ENCODE measurements around the gene POC1A.

Gene POC1A

DNA sequence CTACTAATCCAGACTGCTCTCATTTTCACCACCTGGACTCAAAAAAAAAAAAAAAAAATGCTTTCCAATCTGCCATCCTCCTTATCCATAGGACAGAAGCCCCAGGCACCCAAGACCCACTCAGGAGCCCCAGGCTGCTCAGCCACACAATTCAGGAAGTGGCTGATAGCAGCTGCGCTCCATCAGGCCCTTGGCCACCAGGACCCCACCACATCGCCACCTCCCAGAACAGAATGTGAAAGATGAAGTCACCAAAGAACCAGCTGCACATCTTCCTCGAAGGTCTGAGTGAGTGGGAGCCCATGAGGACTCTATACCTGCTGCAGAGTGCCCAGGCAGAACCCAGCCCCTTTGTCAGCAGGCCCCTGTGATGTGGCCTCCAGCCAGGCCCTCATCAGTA is 19.5 kb downstream of the POC1A start:
- TF ChIP-seq SP1 (IDR thresholded peaks at IDR 0.05) = no peak
- ChIA-PET POLR2A (interaction anchor here (1.7 kb wide), 1 partner anchor 139 kb away, joined by 6 read pairs; the partner anchor contains the start of gene RPL29), CTCF (interaction anchor here (0.7 kb wide), 1 partner anchor 40 kb away, joined by 8 read pairs; no protein-coding TSS in a partner anchor)
- DNase-seq (ENCODE audit: extremely low spot score) = no peak

GRCh38 chr3:52132930-52133329 is 21.3 kb downstream of the POC1A start:
- POLR2A ChIA-PET = no interaction called here
- CTCF ChIA-PET = no interaction called here
- TF ChIP-seq LEF1 (IDR thresholded peaks at IDR 0.05; ENCODE audit: borderline replicate concordance) (no peak), BHLHE40 (IDR thresholded peaks at IDR 0.05; ENCODE audit: borderline replicate concordance) (no peak), NFRKB (IDR thresholded peaks at IDR 0.05) (no peak), ZNF384 (IDR thresholded peaks at IDR 0.05) (no peak), HDGF (IDR thresholded peaks at IDR 0.05; ENCODE audit: borderline replicate concordance) (no peak), ELF4 (IDR thresholded peaks at IDR 0.05) (no peak)
- TF ChIP-seq, protein P1, sequence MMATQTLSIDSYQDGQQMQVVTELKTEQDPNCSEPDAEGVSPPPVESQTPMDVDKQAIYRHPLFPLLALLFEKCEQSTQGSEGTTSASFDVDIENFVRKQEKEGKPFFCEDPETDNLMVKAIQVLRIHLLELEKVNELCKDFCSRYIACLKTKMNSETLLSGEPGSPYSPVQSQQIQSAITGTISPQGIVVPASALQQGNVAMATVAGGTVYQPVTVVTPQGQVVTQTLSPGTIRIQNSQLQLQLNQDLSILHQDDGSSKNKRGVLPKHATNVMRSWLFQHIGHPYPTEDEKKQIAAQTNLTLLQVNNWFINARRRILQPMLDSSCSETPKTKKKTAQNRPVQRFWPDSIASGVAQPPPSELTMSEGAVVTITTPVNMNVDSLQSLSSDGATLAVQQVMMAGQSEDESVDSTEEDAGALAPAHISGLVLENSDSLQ (IDR thresholded peaks at IDR 0.05) = no peak
- no peak for DNase-seq (ENCODE audit: extremely low spot score)

DNA sequence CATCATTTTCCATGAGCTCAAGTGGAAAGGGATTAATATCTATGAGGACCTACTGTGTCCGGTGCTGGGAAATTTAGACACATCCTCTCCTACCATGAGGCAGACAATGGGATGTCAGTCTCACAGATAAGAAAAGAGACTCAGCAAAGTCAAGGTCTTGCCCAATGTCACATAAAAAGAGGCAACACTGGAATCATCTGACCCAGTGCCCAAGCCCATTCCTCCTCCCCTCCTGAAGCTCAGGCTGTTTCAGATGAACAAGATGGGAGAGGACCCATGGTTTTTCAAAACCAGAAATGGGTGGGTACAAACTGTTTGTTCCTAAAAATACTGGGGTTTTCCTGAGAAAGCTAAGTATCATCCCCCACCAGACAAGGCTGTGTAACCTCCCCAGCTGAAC is 22.2 kb downstream of the POC1A start:
- POLR2A ChIA-PET = interaction anchor here (0.9 kb wide), 1 partner anchor 136 kb away, joined by 3 read pairs; the partner anchor contains the start of gene RPL29
- DNase-seq (ENCODE audit: extremely low spot score) = no peak
- CTCF ChIA-PET = no interaction called here
- TF ChIP-seq, protein P1 (IDR thresholded peaks at IDR 0.05) = no peak
- TF ChIP-seq NFRKB (IDR thresholded peaks at IDR 0.05) (no peak), ARNT (IDR thresholded peaks at IDR 0.05) (no peak), TARDBP (IDR thresholded peaks at IDR 0.05) (no peak), ELF4 (IDR thresholded peaks at IDR 0.05) (no peak), HDGF (IDR thresholded peaks at IDR 0.05; ENCODE audit: borderline replicate concordance) (no peak), ZNF384 (IDR thresholded peaks at IDR 0.05) (no peak), BHLHE40 (IDR thresholded peaks at IDR 0.05; ENCODE audit: borderline replicate concordance) (no peak), CTBP1 (IDR thresholded peaks at IDR 0.05; ENCODE audit: borderline replicate concordance) (no peak), SUZ12 (IDR thresholded peaks at IDR 0.05) (no peak), FOXA1 (IDR thresholded peaks at IDR 0.05) (no peak), FOXM1 (IDR thresholded peaks at IDR 0.05; ENCODE audit: borderline replicate concordance) (no peak), LEF1 (IDR thresholded peaks at IDR 0.05; ENCODE audit: borderline replicate concordance) (no peak), SP1 (IDR thresholded peaks at IDR 0.05) (no peak), L3MBTL2 (conservative IDR thresholded peaks at IDR 0.05) (no peak)

DNA sequence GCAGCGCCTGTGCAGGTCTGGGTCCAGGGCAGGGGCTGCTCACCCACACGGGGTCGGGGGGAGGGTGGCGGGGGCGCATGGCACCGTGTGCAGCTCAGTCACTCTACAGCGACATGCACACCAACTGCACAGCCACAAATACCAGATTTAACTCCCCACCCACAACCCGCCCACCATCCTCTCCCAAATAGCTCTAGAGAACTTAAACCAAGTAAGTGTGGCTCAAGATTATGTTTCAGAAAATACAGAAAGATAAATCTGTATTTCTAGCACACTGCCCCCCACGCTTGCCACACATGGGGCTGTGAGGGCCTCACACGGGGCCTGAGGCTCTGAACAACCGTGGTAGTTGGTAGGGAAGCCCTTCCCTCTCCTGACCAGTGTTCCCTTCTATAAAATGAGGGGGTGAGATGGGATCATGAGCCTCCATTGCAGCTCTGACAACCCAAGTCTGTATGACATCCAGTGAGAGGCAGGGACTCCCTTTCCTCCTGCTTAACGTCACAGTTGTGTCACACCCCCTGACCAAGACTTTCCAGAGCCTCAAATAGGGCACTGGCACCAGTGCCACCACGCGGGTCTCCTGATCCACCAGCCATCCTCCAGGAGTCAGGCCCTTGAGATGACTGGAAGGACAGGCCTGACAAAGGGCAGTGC is 23.1 kb downstream of the POC1A start:
- CTCF ChIA-PET = no interaction called here

GRCh38 chr3:52128118-52128683 is 26.0 kb downstream of the POC1A start:
- TF ChIP-seq ELF4 (IDR thresholded peaks at IDR 0.05) (no peak), L3MBTL2 (conservative IDR thresholded peaks at IDR 0.05) (no peak), FOXK2 (IDR thresholded peaks at IDR 0.05) (no peak), HDGF (IDR thresholded peaks at IDR 0.05; ENCODE audit: borderline replicate concordance) (no peak)
- ChIA-PET CTCF (interaction anchor here (0.6 to 1.3 kb wide), 2 partner anchors 40 to 127 kb away, joined by 6 read pairs; no protein-coding TSS in a partner anchor), POLR2A (no interaction called here)
- peak; percentile 66 for DNase-seq (ENCODE audit: extremely low spot score)

More for the DNA sequence above, 23.1 kb downstream of the POC1A start:
- no peak for DNase-seq (ENCODE audit: extremely low spot score)
- TF ChIP-seq SUZ12 (IDR thresholded peaks at IDR 0.05) (no peak), ARNT (IDR thresholded peaks at IDR 0.05) (no peak), LEF1 (IDR thresholded peaks at IDR 0.05; ENCODE audit: borderline replicate concordance) (no peak)
- POLR2A ChIA-PET = interaction anchor here (0.9 kb wide), 1 partner anchor 135 kb away, joined by 3 read pairs; the partner anchor contains the start of gene RPL29

GRCh38 chr3:52126500-52126899 is 27.7 kb downstream of the POC1A start:
- DNase-seq (ENCODE audit: extremely low spot score) = no peak
- ChIA-PET POLR2A (no interaction called here), CTCF (no interaction called here)
- TF ChIP-seq HDGF (IDR thresholded peaks at IDR 0.05; ENCODE audit: borderline replicate concordance) = no peak
- no peak for TF ChIP-seq FOXK2 (IDR thresholded peaks at IDR 0.05)
- TF ChIP-seq FOXA1 (IDR thresholded peaks at IDR 0.05) = no peak
- no peak for TF ChIP-seq ARNT (IDR thresholded peaks at IDR 0.05)
- TF ChIP-seq SUZ12 (IDR thresholded peaks at IDR 0.05) = no peak
- TF ChIP-seq NFRKB (IDR thresholded peaks at IDR 0.05) = no peak
- TF ChIP-seq ELF4 (IDR thresholded peaks at IDR 0.05) = no peak

DNA sequence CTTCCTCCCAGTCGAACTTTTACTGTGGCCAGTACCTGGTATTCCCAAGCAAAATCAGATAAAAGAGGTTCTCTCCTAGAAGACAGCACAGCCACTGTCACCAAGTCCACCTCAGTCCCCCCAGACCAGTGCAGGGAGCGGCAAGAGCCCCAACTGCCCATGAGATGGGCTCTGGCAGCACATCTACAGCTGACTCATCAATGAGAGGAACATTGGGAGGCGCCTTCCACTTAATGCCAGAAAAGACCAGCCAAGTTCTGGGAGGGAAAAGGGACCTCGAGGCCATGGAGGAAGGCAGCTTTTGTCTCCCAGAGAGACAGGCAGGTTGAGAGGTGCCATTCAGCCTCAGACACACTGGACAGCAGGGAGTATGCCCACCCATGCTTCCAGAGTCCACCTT is 28.2 kb downstream of the POC1A start:
- TF ChIP-seq FOXK2 (IDR thresholded peaks at IDR 0.05) (no peak), ELF4 (IDR thresholded peaks at IDR 0.05) (no peak), FOXA1 (IDR thresholded peaks at IDR 0.05) (no peak), SP1 (IDR thresholded peaks at IDR 0.05) (no peak), SUZ12 (IDR thresholded peaks at IDR 0.05) (no peak)
- ChIA-PET POLR2A (no interaction called here), CTCF (no interaction called here)
- DNase-seq (ENCODE audit: extremely low spot score) = no peak

DNA sequence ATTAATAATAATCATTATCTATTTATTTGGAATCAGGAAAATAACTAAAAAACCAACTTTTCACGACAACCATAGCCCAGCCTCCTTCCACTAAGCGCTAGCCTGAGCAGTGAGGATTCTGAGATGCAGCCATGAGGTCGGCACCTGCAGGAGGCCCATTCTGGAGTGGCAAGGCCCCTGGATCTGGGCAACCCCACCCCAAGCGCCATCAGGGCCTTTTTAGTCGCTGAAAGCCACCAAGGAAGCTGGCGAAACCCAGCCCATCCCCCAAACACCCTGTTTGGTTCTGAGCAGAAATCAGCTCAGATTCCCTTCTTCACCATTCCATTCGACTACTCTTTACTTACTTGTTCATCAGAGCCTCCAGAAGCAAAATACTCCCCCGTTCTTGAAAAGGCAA is 29.5 kb downstream of the POC1A start:
- ChIA-PET CTCF (interaction anchor here (3.3 kb wide), 1 partner anchor 120 kb away, joined by 20 read pairs; no protein-coding TSS in a partner anchor), POLR2A (no interaction called here)
- DNase-seq (ENCODE audit: extremely low spot score) = no peak
- TF ChIP-seq ZNF384 (IDR thresholded peaks at IDR 0.05) (no peak), FOXK2 (IDR thresholded peaks at IDR 0.05) (no peak), BHLHE40 (IDR thresholded peaks at IDR 0.05; ENCODE audit: borderline replicate concordance) (no peak), L3MBTL2 (conservative IDR thresholded peaks at IDR 0.05) (no peak), LEF1 (IDR thresholded peaks at IDR 0.05; ENCODE audit: borderline replicate concordance) (no peak), TARDBP (IDR thresholded peaks at IDR 0.05) (no peak), SUZ12 (IDR thresholded peaks at IDR 0.05) (no peak), FOXA1 (IDR thresholded peaks at IDR 0.05) (no peak), NFRKB (IDR thresholded peaks at IDR 0.05) (no peak), CTBP1 (IDR thresholded peaks at IDR 0.05; ENCODE audit: borderline replicate concordance) (no peak), SP1 (IDR thresholded peaks at IDR 0.05) (no peak), HDGF (IDR thresholded peaks at IDR 0.05; ENCODE audit: borderline replicate concordance) (no peak), ELF4 (IDR thresholded peaks at IDR 0.05) (no peak), FOXM1 (IDR thresholded peaks at IDR 0.05; ENCODE audit: borderline replicate concordance) (no peak)
- TF ChIP-seq, protein P1 (IDR thresholded peaks at IDR 0.05) = no peak

All from HEK293T (cell line).